Measurements from ENCODE around the gene FCRL2.

- TF ChIP-seq REST (IDR thresholded peaks at IDR 0.05; ENCODE audit: low read depth): no peak
- TF ChIP-seq RAD21 (IDR thresholded peaks at IDR 0.05; ENCODE audit: low read depth): no peak
- TF ChIP-seq TAF1 (IDR thresholded peaks at IDR 0.05; ENCODE audit: low read depth): no peak
- TF ChIP-seq ZBTB7A (IDR thresholded peaks at IDR 0.05; ENCODE audit: low read depth): no peak
Measured at GRCh38 chr1:157806431-157807149, 29.7 kb upstream of the FCRL2 start.
